Prostate gland (tissue), 2 donors: ENCODE data around the gene CYP19A1. TPM values are rescaled to one million over a fixed set of nuclear protein-coding genes. Genes with fewer than 3 reads are reported as not detected.

Experiments
- DNase-seq: peaks from one replicate; pipeline ENCODE4 v3.0.0-alpha.2; 2019; ENCODE audit warnings: low spot score
- H3K27ac ChIP-seq, 2 donors: fragments of 200-600 bp; sonication (generic); 2 replicates each; pipeline ENCODE4 v1.5.1; 2017 to 2019
- H3K27me3 ChIP-seq: fragments of 200-600 bp; sonication (generic); replicated peaks from 2 replicates; pipeline ENCODE4 v1.5.1; 2019; ENCODE audit not compliant: insufficient read depth
- H3K36me3 ChIP-seq, 2 donors: fragments of 200-600 bp; sonication (generic); 1 replicate in 1 of 2; 2 replicates in 1 of 2; pipeline versions ENCODE4 v1.5.1 to v1.8.1; 2017 to 2019
- H3K4me1 ChIP-seq: fragments of 200-600 bp; sonication (generic); replicated peaks from 2 replicates; pipeline ENCODE4 v1.5.1; 2019
- H3K4me3 ChIP-seq, 2 donors: fragments of 200-600 bp; sonication (generic); 2 replicates each; pipeline ENCODE4 v1.5.1; 2017 to 2019
- H3K9me3 ChIP-seq: fragments of 200-600 bp; sonication (generic); 2 replicates; pipeline ENCODE4 v1.5.1; 2017
- POLR2A ChIP-seq: fragments of 450-650 bp; IDR thresholded peaks from one replicate; pipeline ENCODE4 v1.6.1; 2016; ENCODE audit warnings: antibody characterized with exemption, mild to moderate bottlenecking
- POLR2AphosphoS5 ChIP-seq: sonication (generic); formaldehyde crosslinking; IDR thresholded peaks from one replicate; pipeline ENCODE4 v1.6.1; 2017; ENCODE audit warnings: antibody characterized with exemption
- WGBS: methylation state at CpG from one replicate; pipeline ENCODE4 v1.1.5; 2018; 5-methylcytosine and 5-hydroxymethylcytosine counted together
- intact Hi-C: fragments of 100-400 bp; cut with DNase I; formaldehyde crosslinking; loops from one replicate; pipeline ENCODE4 v1.14.2; 2022
- total RNA-seq, 2 donors: library from RNA; depleted of rRNA; stranded (reverse); fragments of >200 nt; gene quantifications; one replicate each; pipeline ENCODE4 v1.1.0, GENCODE V29; 2016
- TF ChIP-seq, protein P1 (sequence below), 4 experiments: fragments of 200-600 bp in 2 of 4; fragments of 450-650 bp in 2 of 4; sonication (generic) in 2 of 4; IDR thresholded peaks; 1 replicate in 3 of 4; 2 replicates in 1 of 4; pipeline ENCODE4 v1.5.1; 2016 to 2019; ENCODE audit warnings: antibody characterized with exemption in 4 of 4, mild to moderate bottlenecking in 2 of 4, moderate library complexity in 2 of 4

CYP19A1 gene
- total RNA-seq, 2 donors from 2014 or later: 4.4 TPM; not detected in 1

DNA sequence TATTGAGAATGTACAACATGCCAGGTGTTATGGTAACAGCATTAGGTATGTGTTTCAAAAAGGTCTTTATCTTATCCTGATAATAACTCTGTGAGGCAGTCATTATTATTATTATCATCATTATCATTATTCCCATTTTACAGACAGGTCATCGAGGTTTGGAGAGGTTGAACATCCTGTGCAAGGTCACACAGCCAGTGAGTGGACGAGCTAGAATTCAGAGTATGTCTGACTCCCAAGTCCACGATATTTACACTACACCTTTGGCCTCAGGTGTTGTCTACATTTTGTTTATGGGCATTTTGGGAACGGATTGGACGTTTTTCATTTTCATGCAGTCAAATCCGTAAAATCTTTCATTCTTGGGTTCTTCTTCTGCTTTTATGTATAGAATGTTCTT lies 27.0 kb upstream of the CYP19A1 start:
- intact Hi-C loops: no loop called here
- peaks cover 2% of the 10 kb centered on the region for H3K4me1 ChIP-seq
- H3K9me3 ChIP-seq: no peaks in the 10 kb centered on the region
- no peak for DNase-seq
- no peak overlapping the region for H3K27ac ChIP-seq
- WGBS: 90% methylated on average over 6 of the region's 6 CpGs
- no peaks in the 10 kb centered on the region for H3K27me3 ChIP-seq
- no peak overlapping the region for H3K4me3 ChIP-seq
- H3K36me3 ChIP-seq: no peaks in the 10 kb centered on the region
- TF ChIP-seq POLR2A: no peak

DNA sequence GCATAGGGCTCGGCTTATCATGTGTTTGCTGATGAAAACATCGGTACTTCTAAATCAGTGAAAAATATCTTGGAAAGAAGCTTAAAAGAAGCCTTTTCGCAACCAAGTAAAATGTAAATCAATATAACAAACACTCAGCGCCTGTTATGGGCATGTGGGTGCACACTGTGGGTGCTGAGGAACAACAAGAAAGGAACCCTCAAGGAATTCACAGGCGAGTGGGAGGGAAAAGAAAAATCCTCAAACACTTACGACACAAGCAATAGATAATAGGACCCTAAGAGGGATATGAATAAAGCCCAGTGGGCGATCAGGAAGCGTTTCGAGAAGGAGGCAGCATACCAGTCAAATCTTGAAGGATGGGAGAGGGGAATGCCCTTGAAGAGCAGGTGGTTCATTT lies 25.0 kb upstream of the CYP19A1 start:
- H3K4me3 ChIP-seq: no peak overlapping the region
- DNase-seq: no peak
- intact Hi-C loops: no loop called here
- no peaks in the 10 kb centered on the region for H3K36me3 ChIP-seq
- TF ChIP-seq, protein P1, sequence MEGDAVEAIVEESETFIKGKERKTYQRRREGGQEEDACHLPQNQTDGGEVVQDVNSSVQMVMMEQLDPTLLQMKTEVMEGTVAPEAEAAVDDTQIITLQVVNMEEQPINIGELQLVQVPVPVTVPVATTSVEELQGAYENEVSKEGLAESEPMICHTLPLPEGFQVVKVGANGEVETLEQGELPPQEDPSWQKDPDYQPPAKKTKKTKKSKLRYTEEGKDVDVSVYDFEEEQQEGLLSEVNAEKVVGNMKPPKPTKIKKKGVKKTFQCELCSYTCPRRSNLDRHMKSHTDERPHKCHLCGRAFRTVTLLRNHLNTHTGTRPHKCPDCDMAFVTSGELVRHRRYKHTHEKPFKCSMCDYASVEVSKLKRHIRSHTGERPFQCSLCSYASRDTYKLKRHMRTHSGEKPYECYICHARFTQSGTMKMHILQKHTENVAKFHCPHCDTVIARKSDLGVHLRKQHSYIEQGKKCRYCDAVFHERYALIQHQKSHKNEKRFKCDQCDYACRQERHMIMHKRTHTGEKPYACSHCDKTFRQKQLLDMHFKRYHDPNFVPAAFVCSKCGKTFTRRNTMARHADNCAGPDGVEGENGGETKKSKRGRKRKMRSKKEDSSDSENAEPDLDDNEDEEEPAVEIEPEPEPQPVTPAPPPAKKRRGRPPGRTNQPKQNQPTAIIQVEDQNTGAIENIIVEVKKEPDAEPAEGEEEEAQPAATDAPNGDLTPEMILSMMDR (IDR thresholded peaks at IDR 0.05): no peak
- TF ChIP-seq POLR2AphosphoS5 (no peak), POLR2A (no peak)
- whole genome bisulfite sequencing: 81% methylated on average over 9 of the region's 9 CpGs
- H3K27ac ChIP-seq: no peak overlapping the region
- H3K9me3 ChIP-seq: no peaks in the 10 kb centered on the region
- H3K27me3 ChIP-seq: no peaks in the 10 kb centered on the region
- H3K4me1 ChIP-seq: peaks cover 2% of the 10 kb centered on the region

- Histone ChIP-seq H3K4me1 (no peaks in the 10 kb centered on the region), H3K4me3 (no peak overlapping the region), H3K27ac (no peak overlapping the region), H3K9me3 (no peaks in the 10 kb centered on the region), H3K27me3 (no peaks in the 10 kb centered on the region), H3K36me3 (no peaks in the 10 kb centered on the region)
- intact Hi-C loops: no loop called here
- no peak for DNase-seq
- TF ChIP-seq, protein P1 (IDR thresholded peaks at IDR 0.05): no peak
- TF ChIP-seq POLR2A (no peak), POLR2AphosphoS5 (no peak)
- 50% methylated on average over 7 of the region's 7 CpGs for WGBS
These were observed 21.6 kb upstream of the CYP19A1 start for GRCh38 chr15:51359981-51360380.

DNA sequence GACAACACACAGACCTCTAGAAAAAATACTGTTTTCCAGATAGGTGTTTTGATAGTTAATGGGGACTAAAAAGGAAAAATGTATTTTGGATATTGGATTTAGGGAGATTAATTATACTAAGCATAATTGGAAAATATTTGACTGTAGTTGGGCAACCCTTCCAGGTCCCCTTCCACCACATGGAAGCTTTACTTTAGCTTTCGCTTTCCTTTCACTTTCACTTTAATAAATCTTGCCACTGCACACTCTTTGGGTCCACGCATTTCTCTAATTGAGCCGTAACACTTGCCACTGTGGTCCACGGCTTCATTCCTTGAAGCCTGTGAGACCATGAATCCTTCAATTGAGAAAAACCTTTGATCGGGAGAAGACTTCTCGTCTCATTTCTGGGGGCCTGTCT lies 18.6 kb upstream of the CYP19A1 start:
- intact Hi-C loops: no loop called here
- 90% methylated on average over 6 of the region's 6 CpGs for WGBS
- H3K4me3 ChIP-seq: no peak overlapping the region
- H3K27me3 ChIP-seq: no peaks in the 10 kb centered on the region
- H3K9me3 ChIP-seq: no peaks in the 10 kb centered on the region
- no peaks in the 10 kb centered on the region for H3K4me1 ChIP-seq
- DNase-seq: no peak
- no peak overlapping the region for H3K27ac ChIP-seq
- no peaks in the 10 kb centered on the region for H3K36me3 ChIP-seq
- TF ChIP-seq POLR2AphosphoS5: no peak
- no peak for TF ChIP-seq POLR2A
- TF ChIP-seq, protein P1 (IDR thresholded peaks at IDR 0.05): no peak

- intact Hi-C loops: no loop called here
- Histone ChIP-seq H3K4me1 (no peaks in the 10 kb centered on the region), H3K4me3 (no peak overlapping the region), H3K27me3 (no peaks in the 10 kb centered on the region), H3K9me3 (no peaks in the 10 kb centered on the region), H3K27ac (no peak overlapping the region), H3K36me3 (no peaks in the 10 kb centered on the region)
- WGBS: 93% methylated on average over 5 of the region's 5 CpGs
- DNase-seq: no peak
- TF ChIP-seq POLR2AphosphoS5: no peak
- TF ChIP-seq, protein P1 (IDR thresholded peaks at IDR 0.05): no peak
- TF ChIP-seq POLR2A: no peak
These were observed 17.8 kb upstream of the CYP19A1 start for GRCh38 chr15:51356147-51356546.
